Mucosa of descending colon (tissue), 3 donors: Measurements from ENCODE around the gene MBNL2. TPM values are rescaled to one million over a fixed set of nuclear protein-coding genes. Genes with fewer than 3 reads are reported as not detected.

Experiments
- ATAC-seq: fragments of 200-7000 bp; cut with Tn5 transposase; one replicate; pipeline ENCODE4 v1.9.1; 2020; ENCODE audit warnings: mild to moderate bottlenecking, moderate library complexity
- DNase-seq, 3 donors: peaks; one replicate each; pipeline ENCODE4 v3.0.0-alpha.2; 2020
- H3K36me3 ChIP-seq: fragments of 200-600 bp; one replicate; pipeline ENCODE4 v1.8.0; 2021; ENCODE audit warnings: low read depth, mild to moderate bottlenecking
- H3K4me1 ChIP-seq: fragments of 200-600 bp; one replicate; pipeline ENCODE4 v1.8.0; 2021; ENCODE audit warnings: low read depth, mild to moderate bottlenecking
- H3K4me3 ChIP-seq: fragments of 200-600 bp; one replicate; pipeline ENCODE4 v1.8.0; 2021; ENCODE audit warnings: mild to moderate bottlenecking
- H3K9me3 ChIP-seq: fragments of 200-600 bp; one replicate; pipeline ENCODE4 v1.8.0; 2021; ENCODE audit warnings: mild to moderate bottlenecking
- CTCF ChIP-seq: fragments of 200-600 bp; IDR thresholded peaks from one replicate; pipeline ENCODE4 v1.8.0; 2022; ENCODE audit warnings: antibody characterized with exemption, mild to moderate bottlenecking
- intact Hi-C, 2 donors: fragments of 100-400 bp; cut with DNase I in 1 of 2; cut with micrococcal nuclease in 1 of 2; formaldehyde crosslinking; loops; one replicate each; pipeline versions ENCODE4 v1.11.0 to v1.11.1; 2022; cut with DNase I, micrococcal nuclease
- total RNA-seq, 3 donors: library from RNA; stranded (reverse); fragmentation: NEBNext Ultra II Directional in 2 of 3; extraction: Animal tissue kit (Norgen Biotek cat#: 25700) in 2 of 3; gene quantifications; one replicate each; pipeline versions ENCODE4 v1.2.1 to v1.2.4, GENCODE V29; 2021 to 2023
- donor health status: DM: no; HTN: no; CAD: no; lungs with moderate emphysema.
- donor health status: DM: no; HTN: no; CAD: no.
- donor health status: DM: no; HTN: yes; CAD: no.

Gene MBNL2
- total RNA-seq, 3 donors from 2014 or later: 41.0 to 75.1 (median 47.2) TPM

- no peak for TF ChIP-seq CTCF
- Histone ChIP-seq H3K9me3 (no peaks in the 10 kb centered on the region), H3K4me1 (peaks cover 36% of the 10 kb centered on the region), H3K4me3 (no peak overlapping the region), H3K36me3 (no peaks in the 10 kb centered on the region)
- DNase-seq: no peak
- no peak for ATAC-seq
- intact Hi-C loops: loop anchor here in 1 of 2 donors (10.0 kb wide), 1 partner anchor 115 kb away; no protein-coding TSS in a partner anchor
Observed at GRCh38 chr13:97229699-97230098, 7.6 kb downstream of the MBNL2 start.

GRCh38 chr13:97231118-97231828 lies 9.1 kb downstream of the MBNL2 start:
- Histone ChIP-seq H3K4me3 (no peak overlapping the region), H3K4me1 (peaks cover 36% of the 10 kb centered on the region), H3K9me3 (no peaks in the 10 kb centered on the region), H3K36me3 (no peaks in the 10 kb centered on the region)
- intact Hi-C loops: no loop called here
- DNase-seq (no peak), ATAC-seq (no peak)
- TF ChIP-seq CTCF: no peak

GRCh38 chr13:97231829-97232196 lies 9.7 kb downstream of the MBNL2 start:
- Histone ChIP-seq H3K36me3 (no peaks in the 10 kb centered on the region), H3K9me3 (no peaks in the 10 kb centered on the region), H3K4me1 (peaks cover 37% of the 10 kb centered on the region), H3K4me3 (no peak overlapping the region)
- DNase-seq: no peak
- TF ChIP-seq CTCF: no peak
- ATAC-seq: no peak
- intact Hi-C loops: no loop called here

GRCh38 chr13:97233499-97233898 lies 11.4 kb downstream of the MBNL2 start:
- DNase-seq (no peak), ATAC-seq (no peak)
- intact Hi-C loops: no loop called here
- no peak overlapping the region for H3K4me3 ChIP-seq
- H3K4me1 ChIP-seq: peaks cover 47% of the 10 kb centered on the region
- no peaks in the 10 kb centered on the region for H3K36me3 ChIP-seq
- TF ChIP-seq CTCF: no peak
- no peaks in the 10 kb centered on the region for H3K9me3 ChIP-seq

GRCh38 chr13:97234236-97234635 lies 12.1 kb downstream of the MBNL2 start:
- no peaks in the 10 kb centered on the region for H3K36me3 ChIP-seq
- no peaks in the 10 kb centered on the region for H3K9me3 ChIP-seq
- ATAC-seq: peak; percentile 86
- H3K4me1 ChIP-seq: peaks cover 52% of the 10 kb centered on the region
- TF ChIP-seq CTCF: no peak
- peak; percentile 69 to 79 (median 75) for DNase-seq
- intact Hi-C loops: no loop called here
- no peak overlapping the region for H3K4me3 ChIP-seq
